HG03095 (cell line): ENCODE data around the gene LIMK1.

ENCODE experiments used
- ATAC-seq: cut with Tn5 transposase; IDR thresholded peaks from one replicate; pipeline ENCODE4 v1.9.1; 2021; ENCODE audit warnings: moderate library complexity; ENCODE audit not compliant: unreplicated experiment

LIMK1 gene

DNA sequence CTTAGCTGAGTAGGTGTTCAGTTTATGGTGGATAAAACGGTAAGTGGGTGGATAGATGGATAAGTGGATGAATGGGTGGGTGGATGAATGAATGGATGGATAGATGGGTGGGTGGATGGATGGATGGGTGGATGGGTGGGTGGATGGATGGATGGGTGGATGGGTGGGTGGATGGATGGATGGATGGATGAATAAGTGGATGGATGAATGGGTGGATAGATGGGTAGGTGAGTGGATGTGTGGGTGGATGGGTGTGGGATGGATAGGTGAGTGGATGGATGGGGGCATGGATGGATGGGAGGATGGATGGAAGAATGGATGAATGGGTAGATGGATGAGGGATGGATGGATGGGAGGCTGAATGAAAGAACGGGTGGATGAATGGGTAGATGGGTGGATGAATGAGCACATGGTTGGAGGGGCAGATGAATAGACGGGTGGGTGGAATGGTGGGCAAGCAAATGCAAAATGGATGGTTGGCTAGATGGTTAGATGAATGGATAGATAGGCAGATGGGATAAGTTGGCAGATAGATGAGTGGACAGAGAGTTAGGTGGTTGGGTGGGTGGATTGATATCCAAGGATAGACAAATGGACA, 29.9 kb upstream of the LIMK1 start:
- no peak for ATAC-seq

- no peak for ATAC-seq
These were observed 27.3 kb upstream of the LIMK1 start for GRCh38 chr7:74056096-74056915.

DNA sequence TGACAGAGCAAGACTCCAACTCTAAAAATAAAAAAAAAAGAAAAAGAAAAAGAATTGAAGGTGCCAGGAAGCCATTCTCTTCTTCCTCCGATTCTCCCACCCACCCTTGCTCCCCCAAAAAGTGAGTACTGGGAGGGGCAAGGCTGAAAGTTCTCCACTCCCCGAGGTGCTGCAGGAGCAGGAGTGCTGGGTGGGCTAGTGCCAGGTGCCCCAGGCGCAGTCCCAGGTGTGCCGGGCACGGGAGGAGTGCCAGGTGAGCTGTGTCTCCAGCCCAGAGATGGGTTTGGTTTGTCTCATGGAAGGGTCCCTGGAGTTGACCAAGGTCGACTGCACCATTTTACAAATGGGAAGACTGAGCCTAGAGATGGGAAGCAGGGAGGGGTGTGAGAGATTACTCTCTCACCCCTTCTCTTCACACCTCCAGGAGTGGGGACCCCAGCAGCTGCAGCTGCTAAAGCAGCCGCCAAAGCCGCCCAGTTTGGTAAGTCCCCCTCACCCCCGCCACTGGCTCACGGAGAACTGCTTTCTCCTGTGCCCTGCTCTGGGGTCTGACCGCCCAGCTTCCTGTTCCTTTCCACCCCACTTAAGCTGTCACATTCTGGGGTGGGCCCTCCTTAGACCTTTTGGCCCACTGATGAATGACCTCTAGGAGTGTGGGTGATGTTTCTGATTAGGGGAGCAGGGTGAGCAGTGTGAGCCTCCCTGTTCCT, 26.2 kb upstream of the LIMK1 start:
- ATAC-seq: no peak

DNA sequence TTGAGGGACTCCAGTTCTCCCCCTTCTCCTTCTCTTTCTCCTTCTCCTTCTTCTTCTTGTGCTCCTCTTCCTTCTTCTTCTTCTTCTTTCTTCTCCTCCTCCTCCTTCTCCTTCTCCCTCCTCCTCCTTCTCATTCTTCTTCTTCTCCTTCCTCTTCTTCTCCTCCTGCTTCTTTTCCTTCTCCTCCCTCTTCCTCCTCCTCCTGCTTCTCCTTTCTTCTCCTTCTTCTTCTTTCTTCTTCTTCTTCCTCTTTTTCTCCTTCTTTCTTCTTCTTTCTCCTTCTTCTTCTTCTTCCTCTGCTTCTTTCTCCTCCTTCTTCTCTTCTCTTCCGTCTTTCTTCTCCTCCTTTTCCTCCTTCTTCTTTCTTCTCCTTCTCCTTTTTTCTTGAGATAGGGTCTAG, 25.6 kb upstream of the LIMK1 start:
- ATAC-seq: no peak

DNA sequence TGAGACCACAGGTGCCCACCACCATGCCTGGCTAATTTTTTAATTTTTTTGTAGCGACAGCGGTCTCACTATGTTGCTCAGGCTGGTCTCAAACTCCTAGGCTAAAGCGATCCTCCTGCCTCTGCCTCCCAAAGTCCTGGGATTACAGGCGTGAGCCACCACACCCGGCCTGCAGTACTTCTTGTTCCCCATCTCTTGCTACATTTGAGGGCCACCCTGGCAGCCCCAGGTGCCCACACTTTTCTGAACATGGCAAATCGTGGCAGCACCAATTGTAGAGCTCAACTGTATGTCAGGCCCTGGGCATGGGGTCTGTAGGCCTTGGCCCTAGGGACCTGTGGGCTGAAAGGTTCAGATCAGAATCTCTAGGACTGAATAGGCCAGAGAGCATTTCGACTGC, 25.1 kb upstream of the LIMK1 start:
- no peak for ATAC-seq

GRCh38 chr7:74059037-74059436, 24.6 kb upstream of the LIMK1 start:
- no peak for ATAC-seq

GRCh38 chr7:74059681-74060588, 23.7 kb upstream of the LIMK1 start:
- ATAC-seq: no peak

DNA sequence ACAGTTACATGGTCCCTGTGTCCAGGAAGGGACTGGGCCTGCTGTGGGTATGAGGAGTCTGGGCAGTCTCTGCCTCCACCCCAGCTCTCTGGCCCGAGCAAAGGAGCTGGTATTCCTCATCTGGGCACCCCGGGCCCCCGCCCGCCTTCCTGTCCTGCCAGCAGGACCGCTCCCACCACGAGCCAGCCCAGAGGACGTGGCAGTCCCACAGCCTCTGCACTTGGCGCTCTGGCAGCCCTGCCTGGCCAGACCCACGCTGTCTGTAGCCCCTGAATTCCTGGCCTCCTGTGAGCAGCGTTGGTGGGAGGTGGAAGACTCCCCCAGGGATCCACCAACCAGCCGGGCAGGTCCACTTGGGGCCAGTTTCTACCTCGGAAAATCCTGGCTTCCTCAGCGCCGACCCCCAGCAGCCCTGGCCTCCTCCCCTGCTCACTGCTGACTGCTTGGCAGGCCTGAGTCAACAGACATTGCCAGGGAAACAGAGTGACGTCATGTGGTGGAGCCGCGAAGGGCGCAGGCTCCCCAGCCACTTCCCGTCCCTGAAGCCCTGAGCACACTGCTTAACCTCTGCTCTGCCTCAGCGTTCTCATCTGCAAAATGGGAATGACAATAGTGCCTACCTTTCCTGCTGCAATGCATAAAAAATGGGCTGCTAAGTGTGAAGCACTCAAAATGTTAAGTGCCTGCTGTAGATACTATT, 21.6 kb upstream of the LIMK1 start:
- ATAC-seq: peak; percentile 63

GRCh38 chr7:74063223-74063641, 20.4 kb upstream of the LIMK1 start:
- ATAC-seq: no peak

GRCh38 chr7:74063646-74064045, 20.0 kb upstream of the LIMK1 start:
- ATAC-seq: no peak

DNA sequence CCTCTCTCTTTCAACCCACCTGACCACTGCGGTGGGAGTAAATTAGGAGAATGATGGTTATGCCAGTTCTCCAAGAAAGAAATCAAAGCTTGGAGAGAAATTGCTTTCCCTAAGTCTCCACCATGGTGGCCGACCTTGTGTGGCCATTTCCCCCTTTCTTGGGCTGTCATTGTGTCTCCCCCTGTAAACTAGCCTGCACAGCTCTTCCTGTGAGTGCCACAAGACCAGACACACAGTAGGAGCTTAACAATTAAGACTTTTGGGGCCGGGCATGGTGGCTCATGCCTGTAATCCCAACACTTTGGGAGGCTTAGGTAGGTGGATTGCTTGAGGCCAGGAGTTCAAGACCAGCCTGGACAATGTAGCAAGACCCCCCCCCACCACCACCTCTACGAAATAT, 18.9 kb upstream of the LIMK1 start:
- no peak for ATAC-seq

DNA sequence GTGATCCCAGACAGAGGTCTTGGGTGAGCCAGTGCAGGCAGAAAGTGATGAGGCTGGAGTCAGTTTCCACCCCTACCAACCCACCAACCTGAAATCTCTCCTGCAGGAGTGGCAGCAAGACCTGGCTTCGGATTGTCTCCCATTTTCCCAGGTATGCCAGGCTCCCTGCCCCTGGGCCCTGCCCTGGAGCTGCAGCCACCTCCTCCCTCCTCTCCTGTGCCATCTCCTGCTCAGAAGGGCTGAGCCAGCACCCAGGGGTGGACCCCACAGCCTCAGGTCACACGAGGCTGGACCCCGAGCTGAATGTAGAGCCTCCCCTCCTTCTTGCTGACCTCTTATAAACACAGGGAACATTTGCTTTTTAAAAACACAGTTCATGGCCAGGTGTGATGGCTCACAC, 17.0 kb upstream of the LIMK1 start:
- ATAC-seq: no peak

GRCh38 chr7:74068378-74069085, 15.1 kb upstream of the LIMK1 start:
- ATAC-seq: no peak

DNA sequence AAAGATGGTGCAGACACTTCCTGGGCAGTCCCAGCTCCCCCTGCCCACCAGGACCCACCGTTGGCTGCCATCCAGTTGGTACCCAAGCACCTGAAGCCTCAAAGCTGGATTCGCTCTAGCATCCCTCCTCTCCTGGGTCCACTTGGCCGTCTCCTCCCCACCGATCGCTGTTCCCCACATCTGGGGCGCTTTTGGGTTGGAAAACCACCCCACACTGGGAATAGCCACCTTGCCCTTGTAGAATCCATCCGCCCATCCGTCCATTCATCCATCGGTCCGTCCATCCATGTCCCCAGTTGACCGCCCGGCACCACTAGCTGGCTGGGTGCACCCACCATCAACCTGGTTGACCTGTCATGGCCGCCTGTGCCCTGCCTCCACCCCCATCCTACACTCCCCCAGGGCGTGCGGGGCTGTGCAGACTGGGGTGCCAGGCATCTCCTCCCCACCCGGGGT, 14.5 kb upstream of the LIMK1 start:
- no peak for ATAC-seq

DNA sequence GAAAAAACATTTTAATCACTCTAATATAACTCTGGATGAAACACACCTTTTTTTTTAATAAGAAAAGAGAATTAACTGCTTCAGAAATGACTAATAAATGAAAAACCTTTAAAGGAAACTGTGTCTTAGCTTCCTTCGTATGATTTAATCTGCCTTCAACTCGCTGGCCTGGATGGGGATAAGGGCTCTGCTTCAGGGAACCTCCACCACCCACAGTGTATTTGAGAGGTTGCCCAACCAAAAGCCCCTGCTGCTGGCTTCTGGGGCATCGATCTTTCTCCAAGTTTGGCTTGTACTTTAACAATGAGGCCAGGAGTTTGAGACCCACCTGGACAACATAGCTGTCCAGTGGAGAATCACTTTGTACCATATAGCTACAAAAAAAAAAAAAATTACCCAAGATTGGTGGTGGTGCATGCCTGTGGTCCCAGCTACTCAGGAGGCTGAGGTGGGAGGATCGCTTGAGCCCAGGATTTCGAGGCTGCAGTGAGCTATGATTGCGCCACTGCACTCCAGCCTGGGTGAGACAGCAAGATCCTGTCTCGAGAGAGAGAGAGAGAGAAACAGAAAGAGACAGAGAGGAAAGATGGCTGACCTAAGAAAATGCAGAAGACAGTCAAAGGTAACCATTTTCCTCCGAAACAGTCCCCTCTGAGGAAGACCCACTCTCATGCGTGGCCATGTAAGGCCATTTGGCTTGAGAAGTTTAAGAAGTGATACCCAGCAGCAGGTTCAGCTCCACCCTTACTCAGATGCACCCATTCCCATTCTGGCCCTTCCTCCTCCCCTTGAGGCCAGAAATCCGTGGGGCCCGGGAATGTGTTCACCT, 13.6 kb upstream of the LIMK1 start:
- no peak for ATAC-seq

GRCh38 chr7:74070619-74070921, 13.0 kb upstream of the LIMK1 start:
- ATAC-seq: no peak

DNA sequence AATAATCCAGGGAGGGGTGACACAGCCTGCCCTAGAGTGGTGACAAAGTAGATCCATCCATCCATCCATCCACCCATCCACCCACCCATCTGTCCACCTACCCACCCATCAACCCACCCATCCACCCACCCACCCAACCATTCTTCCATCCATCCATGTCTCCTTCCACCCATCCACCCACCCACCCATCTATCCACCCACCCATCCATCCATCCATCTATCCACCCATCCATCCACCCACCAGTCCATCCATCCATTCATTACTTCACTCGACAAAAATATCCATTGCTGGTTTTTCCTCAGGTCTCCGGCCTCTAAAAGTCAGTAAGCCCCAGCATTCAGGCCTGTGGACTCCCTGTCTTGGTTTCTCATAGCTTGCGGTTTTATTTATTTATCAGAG, 12.5 kb upstream of the LIMK1 start:
- ATAC-seq: no peak

- ATAC-seq: no peak
These were observed 8.8 kb upstream of the LIMK1 start for GRCh38 chr7:74074770-74075169.

DNA sequence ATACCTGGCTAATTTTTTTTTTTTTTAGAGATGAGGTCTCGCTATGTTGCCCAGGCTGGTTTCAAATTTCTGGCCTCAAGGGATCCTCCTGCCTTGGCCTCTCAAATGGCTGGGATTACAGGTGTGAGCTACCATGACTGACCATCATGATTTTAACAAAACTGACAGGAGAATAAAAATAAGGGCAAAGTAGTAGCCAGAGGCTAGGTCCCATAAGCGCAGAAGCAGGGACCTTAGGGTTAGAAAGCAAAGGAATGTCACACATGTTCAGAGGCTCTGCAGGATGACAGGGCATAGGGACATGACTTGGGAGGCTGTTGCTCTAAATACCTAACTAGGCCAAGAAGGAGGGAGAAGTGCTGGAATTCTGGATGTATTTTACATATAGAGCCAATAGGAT, 5.1 kb upstream of the LIMK1 start:
- ATAC-seq: no peak
